Ishikawa (cell line): ENCODE data around the gene PVRIG.

Experiments used
- CEBPB ChIP-seq: IDR thresholded peaks from 2 replicates; pipeline ENCODE4 v1.6.1; 2012
- CREB1 ChIP-seq: IDR thresholded peaks from 2 replicates; pipeline ENCODE4 v1.6.1; 2012; ENCODE audit warnings: low read depth
- EGR1 ChIP-seq: IDR thresholded peaks from 2 replicates; pipeline ENCODE4 v1.6.1; 2012
- EP300 ChIP-seq: IDR thresholded peaks from 2 replicates; pipeline ENCODE4 v1.6.1; 2012; ENCODE audit warnings: borderline replicate concordance
- FOXM1 ChIP-seq: IDR thresholded peaks from 2 replicates; pipeline ENCODE4 v1.6.1; 2012; ENCODE audit warnings: low read depth, borderline replicate concordance
- NFIC ChIP-seq: IDR thresholded peaks from 2 replicates; pipeline ENCODE4 v1.6.1; 2012
- RAD21 ChIP-seq: IDR thresholded peaks from 2 replicates; pipeline ENCODE4 v1.6.1; 2012; ENCODE audit warnings: low read depth
- REST ChIP-seq: IDR thresholded peaks from 2 replicates; pipeline ENCODE4 v1.6.1; 2012; ENCODE audit warnings: low read depth, mild to moderate bottlenecking
- TAF1 ChIP-seq: IDR thresholded peaks from 2 replicates; pipeline ENCODE4 v1.6.1; 2012; ENCODE audit warnings: low read depth, mild to moderate bottlenecking
- TCF12 ChIP-seq: IDR thresholded peaks from 2 replicates; pipeline ENCODE4 v1.6.1; 2012; ENCODE audit warnings: low read depth
- TEAD4 ChIP-seq: IDR thresholded peaks from 2 replicates; pipeline ENCODE4 v1.6.1; 2012
- YY1 ChIP-seq: IDR thresholded peaks from 2 replicates; pipeline ENCODE4 v1.6.1; 2012; ENCODE audit warnings: low read depth
- ZBTB7A ChIP-seq: IDR thresholded peaks from 2 replicates; pipeline ENCODE4 v1.6.1; 2012; ENCODE audit warnings: low read depth
- TF ChIP-seq, protein P1 (sequence below): IDR thresholded peaks from 2 replicates; pipeline ENCODE4 v1.6.1; 2012
- TF ChIP-seq, protein P2 (sequence below): IDR thresholded peaks from 2 replicates; pipeline ENCODE4 v1.6.1; 2012

The PVRIG gene

DNA sequence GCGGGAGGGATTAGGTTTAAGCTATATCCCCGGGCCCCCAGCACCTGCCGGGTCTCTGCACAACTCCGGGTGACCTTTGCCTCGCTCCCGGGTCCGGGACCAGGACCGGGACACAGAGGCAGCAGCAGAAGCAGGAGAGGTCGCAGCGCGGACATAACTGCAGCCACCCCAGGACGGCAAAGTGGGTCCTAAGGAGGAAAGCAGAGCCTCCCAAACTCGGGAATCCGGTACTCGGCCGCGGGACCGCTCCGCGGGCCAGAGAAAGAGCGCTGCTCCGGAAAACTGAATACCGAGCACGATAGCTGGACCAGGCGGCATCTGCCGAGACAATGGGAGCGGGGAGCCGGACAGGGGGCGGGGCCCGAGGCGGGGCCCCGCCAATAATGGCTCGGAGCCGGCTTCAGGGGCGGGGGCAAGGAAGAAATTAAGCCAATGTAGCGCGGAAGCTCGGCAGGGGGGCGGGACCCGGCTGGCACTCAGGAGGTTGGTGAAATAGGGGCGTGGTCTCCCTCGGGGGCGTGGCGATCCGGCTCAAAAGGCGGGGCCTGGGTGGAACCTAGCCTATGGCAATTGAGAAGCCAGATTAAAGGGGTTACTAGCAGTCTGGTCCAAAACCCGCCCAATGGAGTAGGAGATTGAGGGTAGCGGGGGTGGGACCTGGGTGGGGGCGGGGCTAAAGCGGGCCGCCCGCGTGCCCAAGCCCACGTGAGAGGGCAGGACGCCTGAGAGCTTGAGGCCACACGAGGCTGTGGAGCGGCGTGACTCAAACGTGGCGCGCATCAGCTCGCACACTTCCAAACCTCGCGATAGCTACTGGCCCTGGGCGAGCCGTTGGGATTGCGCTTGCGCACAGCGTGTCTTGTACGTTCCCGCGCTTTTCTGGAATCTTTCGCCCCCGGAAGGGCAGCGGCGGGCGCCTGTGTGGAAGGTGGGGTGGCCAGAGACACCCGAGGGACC, 42.4 kb upstream of the PVRIG start, which contains the start of the genes GPC2 and STAG3:
TSS of gene GPC2 (minus strand) at position 337 of the 957 bp plus-strand sequence. CDS start at position 155, 182 bp downstream.
TSS of gene STAG3 (plus strand) at position 874 of the 957 bp plus-strand sequence. CDS start 2,639 bp downstream, outside the sequence.
- no peak for TF ChIP-seq REST
- TF ChIP-seq, protein P1, sequence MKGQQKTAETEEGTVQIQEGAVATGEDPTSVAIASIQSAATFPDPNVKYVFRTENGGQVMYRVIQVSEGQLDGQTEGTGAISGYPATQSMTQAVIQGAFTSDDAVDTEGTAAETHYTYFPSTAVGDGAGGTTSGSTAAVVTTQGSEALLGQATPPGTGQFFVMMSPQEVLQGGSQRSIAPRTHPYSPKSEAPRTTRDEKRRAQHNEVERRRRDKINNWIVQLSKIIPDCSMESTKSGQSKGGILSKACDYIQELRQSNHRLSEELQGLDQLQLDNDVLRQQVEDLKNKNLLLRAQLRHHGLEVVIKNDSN: peak; percentile 91
- TF ChIP-seq, protein P2, sequence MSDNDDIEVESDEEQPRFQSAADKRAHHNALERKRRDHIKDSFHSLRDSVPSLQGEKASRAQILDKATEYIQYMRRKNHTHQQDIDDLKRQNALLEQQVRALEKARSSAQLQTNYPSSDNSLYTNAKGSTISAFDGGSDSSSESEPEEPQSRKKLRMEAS: peak; percentile 100
- TF ChIP-seq TAF1: peak; percentile 71; the same call in 1 of the 2 replicates
- TF ChIP-seq EP300: no peak
- TF ChIP-seq TCF12: 0 out of 2 replicates have a peak, but pooled peaks have one; percentile 29
- TF ChIP-seq CREB1: no peak
- TF ChIP-seq NFIC: no peak

- no peak for TF ChIP-seq CEBPB
- no peak for TF ChIP-seq NFIC
- TF ChIP-seq ZBTB7A: no peak
- TF ChIP-seq, protein P2: no peak
- TF ChIP-seq, protein P1: no peak
Observed at GRCh38 chr7:100185726-100186125, 34.0 kb upstream of the PVRIG start.

GRCh38 chr7:100189061-100189460, 30.7 kb upstream of the PVRIG start:
- TF ChIP-seq TCF12: no peak
- no peak for TF ChIP-seq TAF1
- no peak for TF ChIP-seq REST
- no peak for TF ChIP-seq CEBPB
- TF ChIP-seq ZBTB7A: no peak
- TF ChIP-seq FOXM1: no peak
- no peak for TF ChIP-seq YY1
- TF ChIP-seq CREB1: no peak
- no peak for TF ChIP-seq NFIC
- TF ChIP-seq TEAD4: no peak
- no peak for TF ChIP-seq EP300
- TF ChIP-seq RAD21: no peak
- TF ChIP-seq EGR1: no peak
- TF ChIP-seq, protein P1: no peak
- TF ChIP-seq, protein P2: no peak

- TF ChIP-seq RAD21: peak; percentile 34
- no peak for TF ChIP-seq CEBPB
Observed at GRCh38 chr7:100190048-100190711, 29.6 kb upstream of the PVRIG start.

- TF ChIP-seq TAF1 (no peak), TEAD4 (no peak), EP300 (no peak), CREB1 (no peak), TCF12 (no peak), ZBTB7A (no peak), REST (no peak), YY1 (no peak), NFIC (no peak), EGR1 (no peak), RAD21 (no peak), FOXM1 (no peak), CEBPB (no peak)
- TF ChIP-seq, protein P1: no peak
- TF ChIP-seq, protein P2: no peak
Observed at GRCh38 chr7:100191775-100192174, 28.0 kb upstream of the PVRIG start.
